DOHH2 (cell line): ENCODE measurements around the gene PALLD.

Experiments used
- H3F3A ChIP-seq: fragments of 200-600 bp; sonication (generic), shearing (Covaris generic); 2 replicates; pipeline ENCODE4 v1.6.0; 2016; ENCODE audit warnings: antibody characterized with exemption, mild to moderate bottlenecking; ENCODE audit not compliant: control insufficient read depth, insufficient read depth
- H3K27ac ChIP-seq: fragments of 200-600 bp; sonication (generic); 2 replicates; pipeline ENCODE4 v1.5.1; 2014; ENCODE audit warnings: low read depth, mild to moderate bottlenecking, low read length, moderate library complexity
- H3K27me3 ChIP-seq: fragments of 200-600 bp; sonication (generic); 2 replicates; pipeline ENCODE4 v1.6.1; 2014; ENCODE audit warnings: mild to moderate bottlenecking, low read length, mixed read lengths; ENCODE audit not compliant: control insufficient read depth
- H3K36me3 ChIP-seq: fragments of 200-600 bp; sonication (generic); 2 replicates; pipeline ENCODE4 v1.6.1; 2014; ENCODE audit warnings: mild to moderate bottlenecking, low read length, moderate library complexity, mixed read lengths; ENCODE audit not compliant: control insufficient read depth
- H3K4me1 ChIP-seq: fragments of 200-600 bp; sonication (generic); 2 replicates; pipeline ENCODE4 v1.6.1; 2014; ENCODE audit warnings: mild to moderate bottlenecking, low read length, mixed read lengths; ENCODE audit not compliant: control insufficient read depth
- H3K4me2 ChIP-seq: fragments of 200-600 bp; sonication (generic); 2 replicates; pipeline ENCODE4 v1.6.0; 2014; ENCODE audit warnings: mild to moderate bottlenecking, low read length, moderate library complexity
- H3K4me3 ChIP-seq: fragments of 200-600 bp; sonication (generic); 2 replicates; pipeline ENCODE4 v1.5.1; 2014; ENCODE audit warnings: mild to moderate bottlenecking, low read length, mixed read lengths
- H3K79me2 ChIP-seq: fragments of 200-600 bp; sonication (generic); 2 replicates; pipeline ENCODE4 v1.6.1; 2014; ENCODE audit warnings: mild to moderate bottlenecking, low read length, mixed read lengths; ENCODE audit not compliant: control insufficient read depth
- H3K9me2 ChIP-seq: fragments of 200-600 bp; sonication (generic); replicated peaks from 2 replicates; pipeline ENCODE4 v1.6.1; 2014; ENCODE audit warnings: mild to moderate bottlenecking, low read length, mixed read lengths; ENCODE audit not compliant: control insufficient read depth
- H3K9me3 ChIP-seq: fragments of 200-600 bp; sonication (generic); 2 replicates; pipeline ENCODE4 v1.6.1; 2014; ENCODE audit warnings: antibody characterized with exemption, low read length, mixed read lengths; ENCODE audit not compliant: control insufficient read depth, insufficient read depth
- H4K20me1 ChIP-seq: fragments of 200-600 bp; sonication (generic); 2 replicates; pipeline ENCODE4 v1.6.0; 2014; ENCODE audit warnings: low read depth, mild to moderate bottlenecking, antibody characterized with exemption, low read length, moderate library complexity; ENCODE audit not compliant: control insufficient read depth, insufficient read depth
- EZH2phosphoT487 ChIP-seq: fragments of 200-600 bp; sonication (generic); IDR thresholded peaks from 2 replicates; pipeline ENCODE4 v1.6.1; 2017; ENCODE audit warnings: borderline replicate concordance, mild to moderate bottlenecking, antibody characterized with exemption, low read length, moderate library complexity, mixed read lengths
- TF ChIP-seq, protein P1 (sequence below): fragments of 200-600 bp; sonication (generic); IDR thresholded peaks from one replicate; pipeline ENCODE4 v1.5.1; 2014; ENCODE audit warnings: antibody characterized with exemption, mild to moderate bottlenecking, low read depth, low read length; ENCODE audit not compliant: poor library complexity, severe bottlenecking

The PALLD gene

DNA sequence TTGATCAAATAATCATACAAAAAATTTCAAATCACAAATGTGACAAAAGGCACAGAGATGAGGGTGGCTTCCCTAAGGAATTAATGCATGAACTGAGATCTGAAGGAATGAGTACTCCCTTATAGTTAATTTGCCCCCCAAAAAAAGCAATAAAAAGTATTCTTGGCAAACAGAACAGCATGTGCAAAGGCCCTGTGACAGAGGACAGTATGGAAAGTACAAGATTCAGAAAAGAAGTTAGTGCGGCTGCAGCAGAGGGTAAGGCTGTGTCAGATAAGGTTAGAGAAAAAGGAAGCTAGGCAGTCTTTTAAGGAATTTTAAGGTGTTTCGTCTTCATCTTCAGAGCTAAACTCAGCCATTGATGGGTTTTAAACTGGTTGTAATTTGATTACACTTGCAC, 23.9 kb upstream of the PALLD start:
- H3K4me1 ChIP-seq = no peaks in the 10 kb centered on the region
- no peaks in the 10 kb centered on the region for H3K9me3 ChIP-seq
- H3K4me3 ChIP-seq = no peak overlapping the region
- peaks cover 3% of the 10 kb centered on the region; the same call in 1 of the 2 replicates for H3K27me3 ChIP-seq
- no peaks in the 10 kb centered on the region; the same call in 1 of the 2 replicates for H3K9me2 ChIP-seq
- no peaks in the 10 kb centered on the region for H3F3A ChIP-seq
- H3K36me3 ChIP-seq = no peaks in the 10 kb centered on the region
- H3K4me2 ChIP-seq = no peak overlapping the region
- no peak overlapping the region for H3K27ac ChIP-seq
- no peaks in the 10 kb centered on the region for H3K79me2 ChIP-seq
- TF ChIP-seq, protein P1, sequence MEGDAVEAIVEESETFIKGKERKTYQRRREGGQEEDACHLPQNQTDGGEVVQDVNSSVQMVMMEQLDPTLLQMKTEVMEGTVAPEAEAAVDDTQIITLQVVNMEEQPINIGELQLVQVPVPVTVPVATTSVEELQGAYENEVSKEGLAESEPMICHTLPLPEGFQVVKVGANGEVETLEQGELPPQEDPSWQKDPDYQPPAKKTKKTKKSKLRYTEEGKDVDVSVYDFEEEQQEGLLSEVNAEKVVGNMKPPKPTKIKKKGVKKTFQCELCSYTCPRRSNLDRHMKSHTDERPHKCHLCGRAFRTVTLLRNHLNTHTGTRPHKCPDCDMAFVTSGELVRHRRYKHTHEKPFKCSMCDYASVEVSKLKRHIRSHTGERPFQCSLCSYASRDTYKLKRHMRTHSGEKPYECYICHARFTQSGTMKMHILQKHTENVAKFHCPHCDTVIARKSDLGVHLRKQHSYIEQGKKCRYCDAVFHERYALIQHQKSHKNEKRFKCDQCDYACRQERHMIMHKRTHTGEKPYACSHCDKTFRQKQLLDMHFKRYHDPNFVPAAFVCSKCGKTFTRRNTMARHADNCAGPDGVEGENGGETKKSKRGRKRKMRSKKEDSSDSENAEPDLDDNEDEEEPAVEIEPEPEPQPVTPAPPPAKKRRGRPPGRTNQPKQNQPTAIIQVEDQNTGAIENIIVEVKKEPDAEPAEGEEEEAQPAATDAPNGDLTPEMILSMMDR = no peak
- TF ChIP-seq EZH2phosphoT487 = no peak
- no peaks in the 10 kb centered on the region for H4K20me1 ChIP-seq

DNA sequence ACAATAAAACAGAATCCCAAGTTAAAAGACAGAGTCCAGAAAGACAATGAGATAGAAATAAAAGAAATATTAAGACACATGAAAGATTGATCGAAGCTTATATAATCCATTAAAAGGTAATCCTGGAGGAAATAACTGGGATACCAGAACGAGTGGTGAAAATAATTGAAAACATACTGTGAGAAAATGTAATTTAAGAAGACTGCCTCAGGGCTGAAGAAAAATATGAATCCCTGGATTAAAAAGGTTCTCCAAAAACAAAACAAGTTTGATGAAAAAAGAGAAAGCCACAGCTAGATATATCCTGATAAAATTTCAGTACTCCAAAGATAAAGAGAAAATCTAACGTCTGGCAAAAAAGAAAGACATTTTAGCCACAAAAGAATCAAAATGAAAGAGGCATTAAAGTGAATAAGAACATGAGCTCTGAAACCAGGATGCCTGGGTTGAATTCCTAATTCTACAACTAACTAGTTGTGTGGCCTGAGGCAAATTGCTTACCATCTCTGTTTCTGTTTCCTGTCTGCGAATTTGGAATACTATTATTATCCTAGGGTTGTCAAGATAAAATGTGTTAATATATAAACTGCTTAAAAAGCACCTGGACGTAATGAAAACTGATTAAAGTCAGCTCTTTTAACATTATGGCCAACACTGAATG, 22.1 kb upstream of the PALLD start:
- TF ChIP-seq, protein P1 = no peak
- no peak for TF ChIP-seq EZH2phosphoT487
- Histone ChIP-seq H3K4me1 (no peaks in the 10 kb centered on the region), H3K9me3 (no peaks in the 10 kb centered on the region), H3K27me3 (peaks cover 10% of the 10 kb centered on the region), H3K4me2 (no peak overlapping the region), H3F3A (no peaks in the 10 kb centered on the region), H4K20me1 (no peaks in the 10 kb centered on the region), H3K9me2 (no peaks in the 10 kb centered on the region; the same call in 1 of the 2 replicates), H3K27ac (no peak overlapping the region), H3K36me3 (no peaks in the 10 kb centered on the region), H3K79me2 (no peaks in the 10 kb centered on the region), H3K4me3 (no peak overlapping the region)

DNA sequence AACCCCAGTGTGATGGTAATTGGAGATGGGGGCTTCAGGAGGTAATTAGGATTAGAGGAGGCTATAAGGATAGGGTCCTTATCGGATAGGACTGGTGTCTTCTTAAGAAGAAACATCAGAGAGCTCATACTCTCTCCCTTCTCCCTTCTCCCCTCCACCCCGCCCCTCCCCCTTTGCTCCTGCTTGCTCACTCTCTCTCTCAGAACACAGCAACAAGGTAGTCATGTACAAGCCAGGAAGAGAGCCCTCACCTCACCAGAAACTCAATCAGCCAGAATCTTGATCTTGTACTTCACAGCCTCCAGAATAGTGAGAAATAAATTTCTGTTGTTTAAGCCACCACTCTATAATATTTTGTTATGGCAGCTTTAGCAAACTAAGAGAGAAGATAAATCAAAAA, 21.1 kb upstream of the PALLD start:
- no peak overlapping the region for H3K4me2 ChIP-seq
- H3K27ac ChIP-seq = no peak overlapping the region
- TF ChIP-seq EZH2phosphoT487 = no peak
- TF ChIP-seq, protein P1 = no peak
- no peaks in the 10 kb centered on the region for H3K9me3 ChIP-seq
- H3K79me2 ChIP-seq = no peaks in the 10 kb centered on the region
- no peaks in the 10 kb centered on the region; the same call in 1 of the 2 replicates for H3K9me2 ChIP-seq
- H3K4me1 ChIP-seq = peaks cover 9% of the 10 kb centered on the region
- H3F3A ChIP-seq = no peaks in the 10 kb centered on the region
- no peak overlapping the region for H3K4me3 ChIP-seq
- H4K20me1 ChIP-seq = no peaks in the 10 kb centered on the region
- H3K27me3 ChIP-seq = peaks cover 18% of the 10 kb centered on the region
- no peaks in the 10 kb centered on the region for H3K36me3 ChIP-seq
